Neural cell (in vitro differentiated cells): ENCODE results near the gene YIPF4.

Source experiments
- CTCF ChIP-seq: fragments of 450-650 bp; IDR thresholded peaks from 2 replicates; pipeline ENCODE4 v1.5.1; 2014; ENCODE audit warnings: antibody characterized with exemption, mild to moderate bottlenecking, moderate library complexity; ENCODE audit not compliant: poor library complexity, severe bottlenecking
- EP300 ChIP-seq: fragments of 450-650 bp; conservative IDR thresholded peaks from 2 replicates; pipeline ENCODE4 v1.6.1; 2014; ENCODE audit warnings: antibody characterized with exemption, mild to moderate bottlenecking, moderate library complexity; ENCODE audit not compliant: poor library complexity, severe bottlenecking
- EZH2 ChIP-seq: fragments of 200-600, 300-800 bp; shearing (Covaris generic), sonication (generic); IDR thresholded peaks from 2 replicates; pipeline ENCODE4 v1.6.1; 2014; ENCODE audit warnings: antibody characterized with exemption, low read length, borderline replicate concordance, mild to moderate bottlenecking; ENCODE audit not compliant: insufficient read depth, poor library complexity, severe bottlenecking
- POLR2AphosphoS5 ChIP-seq: IDR thresholded peaks from 2 replicates; pipeline ENCODE4 v1.6.1; 2012
- RAD21 ChIP-seq: fragments of 450-650 bp; conservative IDR thresholded peaks from 2 replicates; pipeline ENCODE4 v1.6.1; 2014; ENCODE audit warnings: antibody characterized with exemption, mild to moderate bottlenecking, moderate library complexity
- SMC3 ChIP-seq: fragments of 450-650 bp; conservative IDR thresholded peaks from 2 replicates; pipeline ENCODE4 v1.6.1; 2014; ENCODE audit warnings: antibody characterized with exemption, mild to moderate bottlenecking, moderate library complexity; ENCODE audit not compliant: poor library complexity
- TF ChIP-seq, protein P1 (sequence below): IDR thresholded peaks from 2 replicates; pipeline ENCODE4 v1.6.1; 2012; ENCODE audit warnings: borderline replicate concordance

GRCh38 chr2:32357318-32358110 is 79.8 kb downstream of the YIPF4 start:
- no peak for TF ChIP-seq CTCF
- TF ChIP-seq RAD21 = no peak
- TF ChIP-seq, protein P1, sequence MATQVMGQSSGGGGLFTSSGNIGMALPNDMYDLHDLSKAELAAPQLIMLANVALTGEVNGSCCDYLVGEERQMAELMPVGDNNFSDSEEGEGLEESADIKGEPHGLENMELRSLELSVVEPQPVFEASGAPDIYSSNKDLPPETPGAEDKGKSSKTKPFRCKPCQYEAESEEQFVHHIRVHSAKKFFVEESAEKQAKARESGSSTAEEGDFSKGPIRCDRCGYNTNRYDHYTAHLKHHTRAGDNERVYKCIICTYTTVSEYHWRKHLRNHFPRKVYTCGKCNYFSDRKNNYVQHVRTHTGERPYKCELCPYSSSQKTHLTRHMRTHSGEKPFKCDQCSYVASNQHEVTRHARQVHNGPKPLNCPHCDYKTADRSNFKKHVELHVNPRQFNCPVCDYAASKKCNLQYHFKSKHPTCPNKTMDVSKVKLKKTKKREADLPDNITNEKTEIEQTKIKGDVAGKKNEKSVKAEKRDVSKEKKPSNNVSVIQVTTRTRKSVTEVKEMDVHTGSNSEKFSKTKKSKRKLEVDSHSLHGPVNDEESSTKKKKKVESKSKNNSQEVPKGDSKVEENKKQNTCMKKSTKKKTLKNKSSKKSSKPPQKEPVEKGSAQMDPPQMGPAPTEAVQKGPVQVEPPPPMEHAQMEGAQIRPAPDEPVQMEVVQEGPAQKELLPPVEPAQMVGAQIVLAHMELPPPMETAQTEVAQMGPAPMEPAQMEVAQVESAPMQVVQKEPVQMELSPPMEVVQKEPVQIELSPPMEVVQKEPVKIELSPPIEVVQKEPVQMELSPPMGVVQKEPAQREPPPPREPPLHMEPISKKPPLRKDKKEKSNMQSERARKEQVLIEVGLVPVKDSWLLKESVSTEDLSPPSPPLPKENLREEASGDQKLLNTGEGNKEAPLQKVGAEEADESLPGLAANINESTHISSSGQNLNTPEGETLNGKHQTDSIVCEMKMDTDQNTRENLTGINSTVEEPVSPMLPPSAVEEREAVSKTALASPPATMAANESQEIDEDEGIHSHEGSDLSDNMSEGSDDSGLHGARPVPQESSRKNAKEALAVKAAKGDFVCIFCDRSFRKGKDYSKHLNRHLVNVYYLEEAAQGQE = peak; percentile 69
- no peak for TF ChIP-seq POLR2AphosphoS5
- TF ChIP-seq EP300 = no peak
- no peak for TF ChIP-seq EZH2
- TF ChIP-seq SMC3 = no peak
